A673 (cell line): Measurements from ENCODE around the gene CCDC185.

ENCODE experiments used
- EZH2 ChIP-seq: fragments of 200-600 bp; sonication (generic); IDR thresholded peaks from 2 replicates; pipeline ENCODE4 v1.6.1; 2017; ENCODE audit warnings: borderline replicate concordance, low read depth, mild to moderate bottlenecking, mixed read lengths, antibody characterized with exemption, low read length; ENCODE audit not compliant: poor library complexity, severe bottlenecking
- TF ChIP-seq, protein P1 (sequence below): fragments of 300-800, 200-600 bp; sonication (generic); conservative IDR thresholded peaks from 2 replicates; pipeline ENCODE4 v1.5.1; 2017; ENCODE audit warnings: low read depth, mild to moderate bottlenecking, antibody characterized with exemption, low read length, moderate library complexity, mixed read lengths

GRCh38 chr1:223410036-223410435, 16.8 kb downstream of the CCDC185 start:
- TF ChIP-seq, protein P1, sequence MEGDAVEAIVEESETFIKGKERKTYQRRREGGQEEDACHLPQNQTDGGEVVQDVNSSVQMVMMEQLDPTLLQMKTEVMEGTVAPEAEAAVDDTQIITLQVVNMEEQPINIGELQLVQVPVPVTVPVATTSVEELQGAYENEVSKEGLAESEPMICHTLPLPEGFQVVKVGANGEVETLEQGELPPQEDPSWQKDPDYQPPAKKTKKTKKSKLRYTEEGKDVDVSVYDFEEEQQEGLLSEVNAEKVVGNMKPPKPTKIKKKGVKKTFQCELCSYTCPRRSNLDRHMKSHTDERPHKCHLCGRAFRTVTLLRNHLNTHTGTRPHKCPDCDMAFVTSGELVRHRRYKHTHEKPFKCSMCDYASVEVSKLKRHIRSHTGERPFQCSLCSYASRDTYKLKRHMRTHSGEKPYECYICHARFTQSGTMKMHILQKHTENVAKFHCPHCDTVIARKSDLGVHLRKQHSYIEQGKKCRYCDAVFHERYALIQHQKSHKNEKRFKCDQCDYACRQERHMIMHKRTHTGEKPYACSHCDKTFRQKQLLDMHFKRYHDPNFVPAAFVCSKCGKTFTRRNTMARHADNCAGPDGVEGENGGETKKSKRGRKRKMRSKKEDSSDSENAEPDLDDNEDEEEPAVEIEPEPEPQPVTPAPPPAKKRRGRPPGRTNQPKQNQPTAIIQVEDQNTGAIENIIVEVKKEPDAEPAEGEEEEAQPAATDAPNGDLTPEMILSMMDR = no peak
- TF ChIP-seq EZH2 = no peak
